Liver (tissue), 9 donors: Measurements from ENCODE around the gene PLA1A. TPM values are rescaled to one million over a fixed set of nuclear protein-coding genes. Genes with fewer than 3 reads are reported as not detected.

Experiments
- DNase-seq: peaks from one replicate; pipeline ENCODE4 v3.0.0-alpha.2; 2017; ENCODE audit warnings: low spot score
- H3K27ac ChIP-seq, 2 donors: one replicate each; pipeline ENCODE4 v1.7.0; 2013; ENCODE audit warnings: inconsistent platforms in 2 of 2, low read length in 2 of 2, control low read depth in 1 of 2, low read depth in 1 of 2, mild to moderate bottlenecking in 1 of 2
- H3K27me3 ChIP-seq, 4 donors: one replicate each; pipeline versions ENCODE4 v1.6.1 to v1.7.0; 2013; ENCODE audit warnings: low read length in 3 of 4, inconsistent platforms in 1 of 4, mild to moderate bottlenecking in 1 of 4, moderate library complexity in 1 of 4; ENCODE audit not compliant: control insufficient read depth in 4 of 4, insufficient read depth in 4 of 4
- H3K36me3 ChIP-seq, 4 donors: one replicate each; pipeline versions ENCODE4 v1.6.1 to v1.7.0; 2013; ENCODE audit warnings: low read length in 3 of 4, mild to moderate bottlenecking in 3 of 4, low read depth in 1 of 4, moderate library complexity in 1 of 4; ENCODE audit not compliant: control insufficient read depth in 4 of 4, insufficient read depth in 3 of 4
- H3K4me1 ChIP-seq, 4 donors: one replicate each; pipeline versions ENCODE4 v1.6.1 to v1.7.0; 2013; ENCODE audit warnings: low read length in 3 of 4, mild to moderate bottlenecking in 3 of 4, moderate library complexity in 1 of 4; ENCODE audit not compliant: control insufficient read depth in 4 of 4, insufficient read depth in 4 of 4
- H3K4me3 ChIP-seq, 3 donors: one replicate each; pipeline versions ENCODE4 v1.6.1 to v1.7.0; 2013; ENCODE audit warnings: low read length in 3 of 3, control low read depth in 1 of 3, low read depth in 1 of 3, mild to moderate bottlenecking in 1 of 3
- H3K9ac ChIP-seq, 2 donors: one replicate each; pipeline ENCODE4 v1.7.0; 2013; ENCODE audit warnings: low read length in 2 of 2, mild to moderate bottlenecking in 2 of 2, moderate library complexity in 2 of 2, control low read depth in 1 of 2, low read depth in 1 of 2
- H3K9me3 ChIP-seq, 4 donors: one replicate each; pipeline versions ENCODE4 v1.6.1 to v1.7.0; 2013; ENCODE audit warnings: low read length in 3 of 4; ENCODE audit not compliant: control insufficient read depth in 4 of 4
- CTCF ChIP-seq: fragments of 150-350 bp; IDR thresholded peaks from 2 replicates; pipeline ENCODE4 v1.5.1; 2017; ENCODE audit warnings: improper control_type of control experiment, low read depth, low read length; ENCODE audit not compliant: missing input control
- EGR1 ChIP-seq, 2 donors: IDR thresholded peaks; 2 replicates each; pipeline ENCODE4 v1.6.1; 2016 to 2018; ENCODE audit warnings: antibody characterized with exemption in 2 of 2, low read depth in 2 of 2
- GABPA ChIP-seq, 2 donors: IDR thresholded peaks in 1 of 2; conservative IDR thresholded peaks in 1 of 2; 2 replicates each; pipeline ENCODE4 v1.6.1; 2016; ENCODE audit warnings: antibody characterized with exemption in 2 of 2, mild to moderate bottlenecking in 1 of 2, moderate library complexity in 1 of 2
- HNF4A ChIP-seq, 2 donors: conservative IDR thresholded peaks; 2 replicates each; pipeline ENCODE4 v1.6.1; 2016; ENCODE audit warnings: antibody characterized with exemption in 2 of 2, mild to moderate bottlenecking in 2 of 2
- NR2F2 ChIP-seq: IDR thresholded peaks from 2 replicates; pipeline ENCODE4 v1.6.1; 2016; ENCODE audit warnings: antibody characterized with exemption
- RAD21 ChIP-seq, 2 donors: IDR thresholded peaks; 2 replicates each; pipeline ENCODE4 v1.6.1; 2016; ENCODE audit warnings: antibody characterized with exemption in 2 of 2, mild to moderate bottlenecking in 2 of 2
- REST ChIP-seq: IDR thresholded peaks from 2 replicates; pipeline ENCODE4 v1.6.1; 2016; ENCODE audit warnings: antibody characterized with exemption, mild to moderate bottlenecking
- RXRA ChIP-seq, 2 donors: IDR thresholded peaks; 2 replicates each; pipeline ENCODE4 v1.6.1; 2017 to 2018; ENCODE audit warnings: antibody characterized with exemption in 2 of 2, mild to moderate bottlenecking in 1 of 2
- SP1 ChIP-seq: IDR thresholded peaks from 2 replicates; pipeline ENCODE4 v1.6.1; 2018; ENCODE audit warnings: antibody characterized with exemption, mild to moderate bottlenecking
- YY1 ChIP-seq: IDR thresholded peaks from 2 replicates; pipeline ENCODE4 v1.6.1; 2016; ENCODE audit warnings: antibody characterized with exemption, mild to moderate bottlenecking
- WGBS: extraction: QIAGEN DNeasy Blood & Tissue Kit; methylation state at CpG from one replicate; pipeline ENCODE4 v1.1.7; 2013; 5-methylcytosine and 5-hydroxymethylcytosine counted together
- polyA plus RNA-seq, 2 donors: library from polyadenylated mRNA; stranded (reverse) in 1 of 2; unstranded in 1 of 2; fragments of 200-250 nt in 1 of 2; fragments of >200 nt in 1 of 2; fragmentation: Nextera tagmentation in 1 of 2; extraction: Ambion mirVana in 1 of 2; gene quantifications; one replicate each; pipeline versions ENCODE4 v1.2.1 to v1.2.3, GENCODE V29; 2013 to 2015
- total RNA-seq, 2 donors: library from RNA; depleted of rRNA; stranded (reverse); fragments of >200 nt; gene quantifications; one replicate each; pipeline ENCODE4 v1.2.3, GENCODE V29; 2014
- TF ChIP-seq, protein P1 (sequence below): IDR thresholded peaks from 2 replicates; pipeline ENCODE4 v1.6.1; 2016; ENCODE audit warnings: antibody characterized with exemption
- donor health status: healthy.
- donor health status: healthy.
- donor health status: healthy.
- donor health status: healthy.
- donor health status: healthy.

PLA1A gene
- total and polyA plus RNA-seq, 4 donors, result 6.0 to 63.9 (median 33.0) TPM

GRCh38 chr3:119647171-119647570 lies 49.5 kb downstream of the PLA1A start:
- no peak for DNase-seq
- 91% methylated on average over 2 of the region's 2 CpGs for whole genome bisulfite sequencing

GRCh38 chr3:119647843-119648575 lies 50.3 kb downstream of the PLA1A start:
- Histone ChIP-seq H3K9ac (no peak overlapping the region), H3K27ac (peak overlapping the region in 1 of 2 donors; percentile 8), H3K27me3 (no peaks in the 10 kb centered on the region), H3K4me1 (peaks cover 0 to 7% (median 1%) of the 10 kb centered on the region in 4 donors), H3K36me3 (no peaks in the 10 kb centered on the region), H3K4me3 (no peak overlapping the region), H3K9me3 (no peaks in the 10 kb centered on the region)
- DNase-seq, result no peak
- 85% methylated on average over 12 of the region's 12 CpGs for WGBS
- no peak for TF ChIP-seq REST
- no peak for TF ChIP-seq YY1
- TF ChIP-seq RXRA (IDR thresholded peaks at IDR 0.05), result no peak
- TF ChIP-seq HNF4A (conservative IDR thresholded peaks at IDR 0.05), result no peak
- TF ChIP-seq CTCF, result no peak
- TF ChIP-seq GABPA (IDR thresholded peaks at IDR 0.05 in 1 of 2, conservative IDR thresholded peaks at IDR 0.05 in 1 of 2), result no peak
- no peak for TF ChIP-seq RAD21 (IDR thresholded peaks at IDR 0.05)

More at GRCh38 chr3:119647171-119647570, 49.5 kb downstream of the PLA1A start:
- no peak overlapping the region for H3K4me3 ChIP-seq
- peak in 1 of 2 donors; percentile 4 for TF ChIP-seq RAD21 (IDR thresholded peaks at IDR 0.05)
- TF ChIP-seq, protein P1, sequence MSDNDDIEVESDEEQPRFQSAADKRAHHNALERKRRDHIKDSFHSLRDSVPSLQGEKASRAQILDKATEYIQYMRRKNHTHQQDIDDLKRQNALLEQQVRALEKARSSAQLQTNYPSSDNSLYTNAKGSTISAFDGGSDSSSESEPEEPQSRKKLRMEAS, result no peak
- no peak for TF ChIP-seq HNF4A (conservative IDR thresholded peaks at IDR 0.05)
- TF ChIP-seq EGR1 (IDR thresholded peaks at IDR 0.05; ENCODE audit: low read depth in 2 of 2), result no peak
- no peak for TF ChIP-seq REST
- TF ChIP-seq YY1, result no peak
- no peak for TF ChIP-seq NR2F2
- TF ChIP-seq CTCF, result no peak
- TF ChIP-seq SP1, result peak; percentile 14
- peaks cover 0 to 7% (median 1%) of the 10 kb centered on the region in 4 donors for H3K4me1 ChIP-seq
- peaks cover 0 to under 1% (median 0%) of the 10 kb centered on the region in 4 donors for H3K36me3 ChIP-seq
- no peaks in the 10 kb centered on the region for H3K27me3 ChIP-seq
- H3K27ac ChIP-seq, result peak overlapping the region in 1 of 2 donors; percentile 8
- H3K9ac ChIP-seq, result no peak overlapping the region
- H3K9me3 ChIP-seq, result no peaks in the 10 kb centered on the region
